ENCODE measurements around the gene TTR. TPM values are rescaled to one million over a fixed set of nuclear protein-coding genes. Genes with fewer than 3 reads are reported as not detected.

Gene TTR
- total RNA-seq, 4 donors from 2014 or later = not detected

Other genes starting within 250 kb of the TTR start
- under 1 TPM in 1 of 4 donors, not detected in 3; 0.07 TPM for gene DSG4, start 215.1 kb upstream of the TTR start, total RNA-seq
- under 1 TPM in 2 of 4 donors, not detected in 2; 0.07 to 0.12 TPM for gene DSG3, start 144.1 kb upstream of the TTR start, total RNA-seq
- gene DSG2, start 93.7 kb upstream of the TTR start, total RNA-seq = 10 to 100 TPM in 1 of 4 donors, 1 to 10 TPM in 3; 3.5 to 25.0 (median 7.9) TPM
- 10 to 100 TPM in 1 of 4 donors, 1 to 10 TPM in 3; 1.5 to 11.8 (median 3.9) TPM for gene B4GALT6, start 92.7 kb downstream of the TTR start, total RNA-seq
- not detected for gene SLC25A52, start 169.0 kb downstream of the TTR start, total RNA-seq